GM19035 (cell line): ENCODE data around the gene COMMD9.
A peak's percentile ranks its signal among the peaks of the same experiment; 100 is the strongest.
"Not testable (repeated sequence)": the region's sequence is repeated elsewhere in the genome, so short reads cannot be mapped to it uniquely, and the experiment has no call there.

Experiments used
- ATAC-seq: cut with Tn5 transposase; IDR thresholded peaks from one replicate; pipeline ENCODE4 v1.9.1; 2021; ENCODE audit not compliant: unreplicated experiment

COMMD9 gene

GRCh38 chr11:36289226-36289852, at the start of gene COMMD9:
Gene COMMD9 (minus strand): TSS chr11:36289424. CDS start chr11:36289412, 12 bp downstream.
- peak; percentile 99 for ATAC-seq

GRCh38 chr11:36333897-36334296, 44.7 kb upstream of the COMMD9 start:
- ATAC-seq, result peak; percentile 64

- no peak for ATAC-seq
Measured at GRCh38 chr11:36333468-36333867, 44.2 kb upstream of the COMMD9 start.

GRCh38 chr11:36330411-36330810, 41.2 kb upstream of the COMMD9 start:
- no peak for ATAC-seq

GRCh38 chr11:36328966-36329673, 39.9 kb upstream of the COMMD9 start:
- no peak for ATAC-seq

GRCh38 chr11:36326524-36327419, 37.5 kb upstream of the COMMD9 start:
- no peak for ATAC-seq

- ATAC-seq, result not testable (repeated sequence)
Measured at GRCh38 chr11:36325403-36325802, 36.2 kb upstream of the COMMD9 start.

GRCh38 chr11:36324956-36325355, 35.7 kb upstream of the COMMD9 start:
- ATAC-seq, result not testable (repeated sequence)

GRCh38 chr11:36317992-36318391, 28.8 kb upstream of the COMMD9 start:
- no peak for ATAC-seq

- ATAC-seq, result no peak
Measured at GRCh38 chr11:36316049-36316448, 26.8 kb upstream of the COMMD9 start.

GRCh38 chr11:36314434-36314767, 25.2 kb upstream of the COMMD9 start:
- ATAC-seq, result no peak

GRCh38 chr11:36313750-36314433, 24.7 kb upstream of the COMMD9 start:
- no peak for ATAC-seq

GRCh38 chr11:36312611-36313472, 23.6 kb upstream of the COMMD9 start:
- ATAC-seq, result no peak

GRCh38 chr11:36311926-36312595, 22.8 kb upstream of the COMMD9 start:
- no peak for ATAC-seq

GRCh38 chr11:36309779-36310178, 20.6 kb upstream of the COMMD9 start:
- no peak for ATAC-seq

GRCh38 chr11:36308577-36308976, 19.4 kb upstream of the COMMD9 start:
- ATAC-seq, result no peak

GRCh38 chr11:36306888-36307287, 17.7 kb upstream of the COMMD9 start:
- ATAC-seq, result no peak

GRCh38 chr11:36305047-36305446, 15.8 kb upstream of the COMMD9 start:
- no peak for ATAC-seq

- no peak for ATAC-seq
Measured at GRCh38 chr11:36304351-36304750, 15.1 kb upstream of the COMMD9 start.

- no peak for ATAC-seq
Measured at GRCh38 chr11:36300650-36301049, 11.4 kb upstream of the COMMD9 start.
